ENCODE results near the gene TUBB2A.
A peak's percentile ranks its signal among the peaks of the same experiment; 100 is the strongest.
"Not testable (repeated sequence)": the region's sequence is repeated elsewhere in the genome, so short reads cannot be mapped to it uniquely, and the experiment has no call there.

The TUBB2A gene

GRCh38 chr6:3152689-3153088 lies 4.7 kb downstream of the TUBB2A start:
- DNase-seq (ENCODE audit: low spot score), result no peak

GRCh38 chr6:3151691-3152090 lies 5.7 kb downstream of the TUBB2A start:
- no peak for DNase-seq (ENCODE audit: low spot score)

GRCh38 chr6:3147914-3148757 lies 9.2 kb downstream of the TUBB2A start:
- DNase-seq (ENCODE audit: low spot score), result no peak

GRCh38 chr6:3144571-3144970 lies 12.8 kb downstream of the TUBB2A start:
- DNase-seq (ENCODE audit: low spot score), result no peak

- no peak for DNase-seq (ENCODE audit: low spot score)
Observed at GRCh38 chr6:3143158-3143557, 14.2 kb downstream of the TUBB2A start.

GRCh38 chr6:3142536-3142935 lies 14.8 kb downstream of the TUBB2A start:
- no peak for DNase-seq (ENCODE audit: low spot score)

GRCh38 chr6:3140201-3140600 lies 17.1 kb downstream of the TUBB2A start:
- no peak for DNase-seq (ENCODE audit: low spot score)

GRCh38 chr6:3139090-3139903 lies 18.0 kb downstream of the TUBB2A start:
- DNase-seq (ENCODE audit: low spot score), result peak; percentile 77

GRCh38 chr6:3138341-3138740 lies 19.0 kb downstream of the TUBB2A start:
- DNase-seq (ENCODE audit: low spot score), result no peak

GRCh38 chr6:3137873-3138272 lies 19.5 kb downstream of the TUBB2A start:
- DNase-seq (ENCODE audit: low spot score), result not testable (repeated sequence)

- DNase-seq (ENCODE audit: low spot score), result no peak
Observed at GRCh38 chr6:3137057-3137777, 20.1 kb downstream of the TUBB2A start.

GRCh38 chr6:3136292-3137011 lies 20.9 kb downstream of the TUBB2A start:
- no peak for DNase-seq (ENCODE audit: low spot score)

- DNase-seq (ENCODE audit: low spot score), result no peak
Observed at GRCh38 chr6:3135668-3136291, 21.6 kb downstream of the TUBB2A start.

GRCh38 chr6:3133515-3133914 lies 23.8 kb downstream of the TUBB2A start:
- no peak for DNase-seq (ENCODE audit: low spot score)

GRCh38 chr6:3131695-3132094 lies 25.6 kb downstream of the TUBB2A start:
- DNase-seq (ENCODE audit: low spot score), result no peak

GRCh38 chr6:3128356-3129108 lies 28.8 kb downstream of the TUBB2A start:
- no peak for DNase-seq (ENCODE audit: low spot score)

- no peak for DNase-seq (ENCODE audit: low spot score)
Observed at GRCh38 chr6:3125815-3126214, 31.5 kb downstream of the TUBB2A start.

GRCh38 chr6:3124667-3125066 lies 32.7 kb downstream of the TUBB2A start:
- no peak for DNase-seq (ENCODE audit: low spot score)

GRCh38 chr6:3122823-3123182 lies 34.5 kb downstream of the TUBB2A start:
- DNase-seq (ENCODE audit: low spot score), result no peak

GRCh38 chr6:3120765-3121089 lies 36.6 kb downstream of the TUBB2A start:
- no peak for DNase-seq (ENCODE audit: low spot score)

Measured in HuH-7 (cell line).